H9 (cell line): ENCODE measurements around the gene CORO7. TPM values are rescaled to one million over a fixed set of nuclear protein-coding genes. Genes with fewer than 3 reads are reported as not detected.

Experiments
- DNase-seq: peaks from one replicate; pipeline ENCODE4 v3.0.0-alpha.2; 2017
- H2AFZ ChIP-seq: one replicate; pipeline ENCODE4 v1.6.1; 2013; ENCODE audit warnings: mild to moderate bottlenecking, low read length, control low read depth, moderate library complexity
- H2AK5ac ChIP-seq: 2 replicates; pipeline ENCODE4 v1.6.1; 2013; ENCODE audit warnings: low read length, control low read depth, mixed read lengths; ENCODE audit not compliant: insufficient read length
- H2BK120ac ChIP-seq: one replicate; pipeline ENCODE4 v1.6.1; 2013; ENCODE audit warnings: low read depth, mild to moderate bottlenecking, low read length, control low read depth, inconsistent platforms; ENCODE audit not compliant: poor library complexity, severe bottlenecking
- H2BK12ac ChIP-seq: 2 replicates; pipeline ENCODE4 v1.6.1; 2013; ENCODE audit warnings: low read length, control low read depth, mixed read lengths, low read depth; ENCODE audit not compliant: insufficient read length
- H2BK15ac ChIP-seq: 2 replicates; pipeline ENCODE4 v1.6.1; 2013; ENCODE audit warnings: low read depth, low read length, control low read depth
- H2BK20ac ChIP-seq: one replicate; pipeline ENCODE4 v1.6.1; 2013; ENCODE audit warnings: low read depth, mild to moderate bottlenecking, low read length, control low read depth, inconsistent platforms; ENCODE audit not compliant: poor library complexity, severe bottlenecking
- H2BK5ac ChIP-seq: 2 replicates; pipeline ENCODE4 v1.6.1; 2013; ENCODE audit warnings: low read length, control low read depth, mixed read lengths; ENCODE audit not compliant: insufficient read length
- H3K14ac ChIP-seq: 2 replicates; pipeline ENCODE4 v1.6.1; 2013; ENCODE audit warnings: low read length, control low read depth; ENCODE audit not compliant: insufficient read depth
- H3K18ac ChIP-seq: 2 replicates; pipeline ENCODE4 v1.6.1; 2013; ENCODE audit warnings: low read depth, mild to moderate bottlenecking, mixed read lengths, low read length, control low read depth; ENCODE audit not compliant: insufficient read length
- H3K23ac ChIP-seq: 2 replicates; pipeline ENCODE4 v1.6.1; 2013; ENCODE audit warnings: low read length, control low read depth, mixed read lengths, low read depth; ENCODE audit not compliant: insufficient read length
- H3K23me2 ChIP-seq: 2 replicates; pipeline ENCODE4 v1.6.1; 2013; ENCODE audit warnings: low read depth, mild to moderate bottlenecking, mixed read lengths, low read length, control low read depth; ENCODE audit not compliant: insufficient read length, poor library complexity, severe bottlenecking
- H3K27ac ChIP-seq: 2 replicates; pipeline ENCODE4 v1.5.1; 2013; ENCODE audit warnings: low read length, control low read depth, mixed read lengths, low read depth; ENCODE audit not compliant: insufficient read length
- H3K27me3 ChIP-seq: 2 replicates; pipeline ENCODE4 v1.6.1; 2013; ENCODE audit warnings: low read length, control low read depth, inconsistent platforms; ENCODE audit not compliant: insufficient read depth
- H3K4ac ChIP-seq: 2 replicates; pipeline ENCODE4 v1.6.1; 2013; ENCODE audit warnings: low read depth, mild to moderate bottlenecking, control low read depth, inconsistent platforms, low read length, moderate library complexity
- H3K4me1 ChIP-seq: 2 replicates; pipeline ENCODE4 v1.6.1; 2013; ENCODE audit warnings: low read length, control low read depth, inconsistent platforms; ENCODE audit not compliant: insufficient read depth
- H3K4me2 ChIP-seq: 2 replicates; pipeline ENCODE4 v1.6.1; 2013; ENCODE audit warnings: low read length, control low read depth, mixed read lengths; ENCODE audit not compliant: insufficient read length, insufficient read depth
- H3K56ac ChIP-seq: 2 replicates; pipeline ENCODE4 v1.6.1; 2013; ENCODE audit warnings: low read depth, mild to moderate bottlenecking, mixed read lengths, low read length, control low read depth; ENCODE audit not compliant: insufficient read length
- H3K79me1 ChIP-seq: 2 replicates; pipeline ENCODE4 v1.6.1; 2013; ENCODE audit warnings: low read depth, mild to moderate bottlenecking, moderate library complexity, low read length, control low read depth, inconsistent platforms; ENCODE audit not compliant: insufficient read depth, poor library complexity, severe bottlenecking
- H3K79me2 ChIP-seq: 2 replicates; pipeline ENCODE4 v1.6.1; 2013; ENCODE audit warnings: low read length, control low read depth, inconsistent platforms; ENCODE audit not compliant: insufficient read depth
- H3K9ac ChIP-seq: 2 replicates; pipeline ENCODE4 v1.6.1; 2013; ENCODE audit warnings: low read length, control low read depth, mixed read lengths; ENCODE audit not compliant: insufficient read length; ENCODE audit errors: extremely low read depth
- H3K9me3 ChIP-seq: one replicate; pipeline ENCODE4 v1.6.1; 2013; ENCODE audit warnings: low read depth, low read length, inconsistent platforms; ENCODE audit not compliant: control insufficient read depth
- H3T11ph ChIP-seq: one replicate; pipeline ENCODE4 v1.6.1; 2013; ENCODE audit warnings: mild to moderate bottlenecking, low read length, control low read depth, inconsistent platforms
- H4K20me1 ChIP-seq: one replicate; pipeline ENCODE4 v1.6.1; 2013; ENCODE audit not compliant: control insufficient read depth, insufficient read length, insufficient read depth
- H4K5ac ChIP-seq: 2 replicates; pipeline ENCODE4 v1.6.1; 2013; ENCODE audit warnings: low read depth, mild to moderate bottlenecking, mixed read lengths, low read length, control low read depth; ENCODE audit not compliant: insufficient read length
- H4K8ac ChIP-seq: replicated peaks from 2 replicates; pipeline ENCODE4 v1.6.1; 2013; ENCODE audit warnings: low read length, control low read depth, mixed read lengths, low read depth; ENCODE audit not compliant: insufficient read length
- H4K91ac ChIP-seq: 2 replicates; pipeline ENCODE4 v1.6.1; 2013; ENCODE audit warnings: low read depth, mild to moderate bottlenecking, moderate library complexity, mixed read lengths, low read length, control low read depth; ENCODE audit not compliant: insufficient read length
- H3K27ac Mint-ChIP-seq, 3 experiments: 2 replicates in 2 of 3; 3 replicates in 1 of 3; pipeline ENCODE4 v1.8.0; 2020 to 2021; ENCODE audit warnings: mixed read lengths in 3 of 3, mild to moderate bottlenecking in 1 of 3, moderate library complexity in 1 of 3
- H3K27me3 Mint-ChIP-seq: 2 replicates; pipeline ENCODE4 v1.8.0; 2021; ENCODE audit warnings: low read depth, mild to moderate bottlenecking, moderate library complexity, mixed read lengths
- H3K36me3 Mint-ChIP-seq, 3 experiments: 2 replicates in 2 of 3; 3 replicates in 1 of 3; pipeline ENCODE4 v1.8.0; 2020 to 2021; ENCODE audit warnings: low read depth in 3 of 3, mixed read lengths in 3 of 3; ENCODE audit not compliant: insufficient read depth in 1 of 3
- H3K4me1 Mint-ChIP-seq, 2 experiments: 2 replicates each; pipeline ENCODE4 v1.8.0; 2020; ENCODE audit warnings: mixed read lengths in 2 of 2
- H3K4me3 Mint-ChIP-seq, 2 experiments: 2 replicates in 1 of 2; 3 replicates in 1 of 2; pipeline ENCODE4 v1.8.0; 2020 to 2021; ENCODE audit warnings: mild to moderate bottlenecking in 2 of 2, mixed read lengths in 2 of 2, moderate library complexity in 1 of 2
- H3K9me3 Mint-ChIP-seq, 2 experiments: 2 replicates in 1 of 2; 3 replicates in 1 of 2; pipeline ENCODE4 v1.8.0; 2020; ENCODE audit warnings: mild to moderate bottlenecking in 2 of 2, mixed read lengths in 2 of 2, moderate library complexity in 1 of 2
- CTCF ChIP-seq: fragments of 200-600 bp; sonication (generic); conservative IDR thresholded peaks from 3 replicates; pipeline ENCODE4 v1.8.0; 2021; ENCODE audit warnings: antibody characterized with exemption, mild to moderate bottlenecking
- WGBS: extraction: QIAGEN DNeasy Blood & Tissue Kit; methylation state at CpG from one replicate; pipeline ENCODE4 v1.1.7; 2013; ENCODE audit warnings: missing lambda C conversion rate, low lambda C conversion rate, mixed read lengths; ENCODE audit not compliant: insufficient read length; ENCODE audit errors: extremely low coverage; 5-methylcytosine and 5-hydroxymethylcytosine counted together
- total RNA-seq: library from RNA; stranded (reverse); gene quantifications from 2 replicates; pipeline ENCODE4 v1.2.1, GENCODE V29; 2021

The CORO7 gene
- total RNA-seq, 1 experiment from 2014 or later, result 38.4 TPM

GRCh38 chr16:4336701-4337539 lies 79.5 kb downstream of the CORO7 start:
- Histone ChIP-seq H3K56ac (no peak overlapping the region), H3K4ac (no peak overlapping the region), H2BK5ac (no peak overlapping the region), H2BK20ac (no peak overlapping the region), H3K4me1 (no peaks in the 10 kb centered on the region), H3T11ph (no peak overlapping the region), H4K91ac (no peak overlapping the region), H3K14ac (no peak overlapping the region; the same call in 1 of the 2 replicates), H3K27ac (no peak overlapping the region), H4K5ac (no peak overlapping the region), H2AK5ac (no peak overlapping the region), H3K18ac (no peak overlapping the region), H4K8ac (no peak overlapping the region), H2AFZ (no peak overlapping the region), H3K79me2 (no peaks in the 10 kb centered on the region), H3K9me3 (no peaks in the 10 kb centered on the region), H3K79me1 (no peaks in the 10 kb centered on the region), H4K20me1 (no peaks in the 10 kb centered on the region), H3K4me2 (no peak overlapping the region), H3K23me2 (no peaks in the 10 kb centered on the region), H2BK12ac (no peak overlapping the region), H3K9ac (no peak overlapping the region), H2BK120ac (no peak overlapping the region), H3K27me3 (no peaks in the 10 kb centered on the region), H3K23ac (no peak overlapping the region), H2BK15ac (no peak overlapping the region)
- H3K4me1 Mint-ChIP-seq, result no peaks in the 10 kb centered on the region
- no peaks in the 10 kb centered on the region for H3K9me3 Mint-ChIP-seq
- no peaks in the 10 kb centered on the region for H3K27me3 Mint-ChIP-seq
- peak; percentile 31 for DNase-seq
- peak overlapping the region in 1 of 3 experiments; percentile 62; a peak in 1 of 7 replicates for H3K27ac Mint-ChIP-seq
- peaks cover 5 to 26% (median 15%) of the 10 kb centered on the region in 3 experiments; a peak in 6 of 7 replicates for H3K36me3 Mint-ChIP-seq
- WGBS, result no CpG with 5 or more reads among the region's 41 CpGs
- H3K4me3 Mint-ChIP-seq, result no peak overlapping the region
- TF ChIP-seq CTCF, result no peak
